ENCODE data around the gene NDUFA7. TPM values are rescaled to one million over a fixed set of nuclear protein-coding genes. Genes with fewer than 3 reads are reported as not detected.
"Not testable (repeated sequence)": the region's sequence is repeated elsewhere in the genome, so short reads cannot be mapped to it uniquely, and the experiment has no call there.

Gene NDUFA7
- total RNA-seq, 1 donor from 2014 or later, result 35.8 TPM

DNA sequence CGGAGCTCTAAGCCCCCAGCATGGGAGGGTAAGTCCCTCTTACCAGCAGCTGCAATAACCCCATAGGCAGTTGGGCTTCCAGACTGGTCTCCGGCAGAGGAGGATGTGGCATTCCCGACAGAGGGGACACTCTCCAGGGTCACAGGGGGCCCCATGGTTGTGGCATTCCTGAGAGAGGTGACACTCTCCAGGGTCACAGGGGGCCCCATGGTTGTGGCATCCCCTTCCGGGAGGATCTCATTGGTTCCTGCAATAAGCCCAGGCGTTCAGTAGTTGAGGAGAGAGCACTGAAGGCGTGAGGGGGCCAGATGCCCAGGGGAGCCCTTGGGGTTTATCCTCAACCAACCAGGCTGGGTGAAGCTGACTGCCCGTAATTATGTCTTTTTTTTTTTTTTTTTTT, 18.4 kb downstream of the NDUFA7 start:
- peak; percentile 13 for DNase-seq
- no peaks in the 10 kb centered on the region for H3K9me3 Mint-ChIP-seq
- H3K36me3 Mint-ChIP-seq (ENCODE audit: low read depth), result peaks cover 8% of the 10 kb centered on the region
- no peak for TF ChIP-seq CTCF (IDR thresholded peaks at IDR 0.05)
- H3K27me3 Mint-ChIP-seq, result no peaks in the 10 kb centered on the region
- peaks cover 17% of the 10 kb centered on the region for H3K4me1 Mint-ChIP-seq
- intact Hi-C loops (cut with micrococcal nuclease), result no loop called here
- no peak for ATAC-seq (ENCODE audit: low read depth)
- ChIA-PET POLR2A (interaction anchor here (0.5 to 0.7 kb wide), 2 partner anchors 35 to 1039 kb away, joined by 10 to 12 read pairs; no protein-coding TSS in a partner anchor), CTCF (no interaction called here)
- no peak overlapping the region for H3K27ac Mint-ChIP-seq
- H3K4me3 Mint-ChIP-seq, result no peak overlapping the region

- Mint-ChIP-seq H3K4me1 (peaks cover 13% of the 10 kb centered on the region), H3K4me3 (no peak overlapping the region), H3K27me3 (no peaks in the 10 kb centered on the region), H3K36me3 (ENCODE audit: low read depth) (peaks cover 8% of the 10 kb centered on the region), H3K27ac (no peak overlapping the region), H3K9me3 (no peaks in the 10 kb centered on the region)
- no peak for ATAC-seq (ENCODE audit: low read depth)
- intact Hi-C loops (cut with micrococcal nuclease), result no loop called here
- DNase-seq, result peak; percentile 14
- POLR2A ChIA-PET, result no interaction called here
- CTCF ChIA-PET, result no interaction called here
- TF ChIP-seq CTCF (IDR thresholded peaks at IDR 0.05), result no peak
These were observed 18.9 kb downstream of the NDUFA7 start for GRCh38 chr19:8302357-8302691.

GRCh38 chr19:8291337-8291736, 29.8 kb downstream of the NDUFA7 start:
- H3K27me3 Mint-ChIP-seq; intact Hi-C loops (cut with micrococcal nuclease); CTCF ChIA-PET; POLR2A ChIA-PET; H3K4me3 Mint-ChIP-seq; H3K9me3 Mint-ChIP-seq; H3K36me3 Mint-ChIP-seq (ENCODE audit: low read depth); H3K4me1 Mint-ChIP-seq; DNase-seq; H3K27ac Mint-ChIP-seq: not testable (repeated sequence)
- ATAC-seq (ENCODE audit: low read depth), result peak; percentile 73

DNA sequence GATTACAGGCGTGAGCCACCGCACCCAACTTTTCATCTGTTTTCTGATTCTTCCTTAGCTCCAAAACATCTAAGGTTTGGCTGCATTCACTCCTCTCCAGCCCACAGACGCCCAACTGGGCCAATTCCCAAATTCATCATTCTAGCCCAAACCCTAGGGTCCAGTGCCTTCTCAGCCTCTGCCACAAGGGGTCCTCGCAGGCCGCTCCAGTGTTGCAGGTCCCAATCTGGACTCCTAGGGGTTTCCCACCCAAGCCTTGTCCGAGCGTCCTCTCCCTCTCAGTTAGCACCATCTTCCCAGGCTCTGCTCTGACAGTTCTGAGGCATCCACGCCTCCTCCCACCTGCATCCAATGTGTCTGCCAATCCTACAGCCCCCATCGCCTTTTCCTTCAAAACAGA, 44.7 kb downstream of the NDUFA7 start:
- ATAC-seq (ENCODE audit: low read depth), result peak; percentile 65
- H3K4me3 Mint-ChIP-seq; H3K4me1 Mint-ChIP-seq; H3K27me3 Mint-ChIP-seq; CTCF ChIA-PET; POLR2A ChIA-PET; intact Hi-C loops (cut with micrococcal nuclease); H3K27ac Mint-ChIP-seq; H3K36me3 Mint-ChIP-seq (ENCODE audit: low read depth); DNase-seq; H3K9me3 Mint-ChIP-seq: not testable (repeated sequence)

DNA sequence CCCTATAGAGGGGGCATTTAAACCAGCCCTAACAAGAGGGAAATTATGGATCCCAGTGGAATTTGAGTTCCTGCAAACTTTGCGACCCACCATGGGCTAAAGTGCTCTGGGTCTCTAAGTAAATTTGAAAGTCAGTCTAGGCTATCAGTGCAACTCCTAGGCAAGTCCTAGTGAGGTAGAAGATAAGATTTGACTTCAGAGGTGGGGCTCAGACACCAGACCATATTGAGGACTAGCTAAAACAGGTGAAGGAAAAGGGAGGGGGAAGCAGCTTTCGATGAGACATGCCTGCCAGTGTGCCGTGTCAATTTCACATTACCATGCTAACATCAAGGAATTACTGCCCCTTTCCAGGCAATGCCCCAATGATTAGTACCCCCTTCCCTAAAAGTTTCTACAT, 51.5 kb downstream of the NDUFA7 start:
- ChIA-PET CTCF (interaction anchor here (1.1 kb wide), 1 partner anchor 52 kb away, joined by 5 read pairs; the partner anchor contains the start of genes NDUFA7 and RPS28), POLR2A (interaction anchor here (2.2 kb wide), 1 partner anchor 51 kb away, joined by 6 read pairs; no protein-coding TSS in a partner anchor)
- no peaks in the 10 kb centered on the region for H3K27me3 Mint-ChIP-seq
- H3K36me3 Mint-ChIP-seq (ENCODE audit: low read depth), result no peaks in the 10 kb centered on the region
- peaks cover 20% of the 10 kb centered on the region for H3K4me1 Mint-ChIP-seq
- ATAC-seq (ENCODE audit: low read depth) (no peak), DNase-seq (no peak)
- H3K4me3 Mint-ChIP-seq, result peak overlapping the region; percentile 89
- no peaks in the 10 kb centered on the region for H3K9me3 Mint-ChIP-seq
- TF ChIP-seq CTCF (IDR thresholded peaks at IDR 0.05), result no peak
- intact Hi-C loops (cut with micrococcal nuclease), result loop anchor here (10.0 kb wide), 2 partner anchors 55 to 125 kb away; partner anchors contain the start of genes NDUFA7, RAB11B and RPS28
- H3K27ac Mint-ChIP-seq, result peak overlapping the region; percentile 96

DNA sequence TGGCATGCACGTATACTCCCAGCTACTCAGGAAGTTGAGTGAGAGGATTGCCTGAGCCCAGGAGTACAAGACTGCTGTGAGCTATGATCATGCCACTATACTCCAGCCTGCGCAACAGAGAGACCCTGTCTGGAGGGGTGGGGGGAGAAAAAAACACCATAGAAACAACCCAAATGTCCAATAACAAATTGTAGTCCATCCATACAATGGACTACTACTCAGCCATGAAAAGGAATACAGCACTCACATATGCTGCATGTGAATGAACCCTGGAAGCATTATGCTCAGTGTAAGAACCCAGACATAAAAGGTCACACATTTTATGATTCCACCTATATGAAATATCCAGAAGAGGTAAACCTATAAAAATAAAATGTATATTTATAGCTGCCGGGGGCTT, 55.3 kb downstream of the NDUFA7 start:
- ATAC-seq (ENCODE audit: low read depth), result no peak
- intact Hi-C loops (cut with micrococcal nuclease), result loop anchor here (10.0 kb wide), 2 partner anchors 59 to 129 kb away; partner anchors contain the start of genes NDUFA7, RAB11B and RPS28
- Mint-ChIP-seq H3K27ac (no peak overlapping the region), H3K36me3 (ENCODE audit: low read depth) (peaks cover 12% of the 10 kb centered on the region), H3K27me3 (no peaks in the 10 kb centered on the region), H3K9me3 (no peaks in the 10 kb centered on the region), H3K4me3 (no peak overlapping the region), H3K4me1 (peaks cover 20% of the 10 kb centered on the region)
- DNase-seq, result no peak
- no peak for TF ChIP-seq CTCF (IDR thresholded peaks at IDR 0.05)
- POLR2A ChIA-PET, result interaction anchor here (0.5 to 0.7 kb wide), 2 partner anchors 71 to 175 kb away, joined by 3 to 4 read pairs; no protein-coding TSS in a partner anchor
- CTCF ChIA-PET, result interaction anchor here (0.6 kb wide), 1 partner anchor 429 kb away, joined by 4 read pairs; no protein-coding TSS in a partner anchor

DNA sequence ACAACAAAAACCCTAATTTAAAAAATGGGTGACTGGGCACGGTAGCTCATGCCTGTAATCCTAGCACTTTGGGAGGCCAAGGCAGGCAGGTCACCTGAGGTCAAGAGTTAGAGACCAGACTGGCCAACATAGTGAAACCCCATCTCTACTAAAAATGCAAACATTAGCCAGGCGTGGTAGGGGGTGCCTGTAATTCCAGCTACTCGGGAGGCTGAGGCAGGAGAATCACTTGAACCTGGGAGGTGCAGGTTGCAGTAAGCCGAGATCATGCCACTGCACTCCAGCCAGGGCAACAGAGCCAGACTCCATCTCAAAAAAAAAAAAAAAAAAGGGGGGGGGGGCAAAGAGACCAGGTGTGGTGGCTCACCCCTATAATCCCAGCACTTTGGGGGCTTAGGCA, 56.9 kb downstream of the NDUFA7 start:
- DNase-seq; H3K27me3 Mint-ChIP-seq; H3K4me3 Mint-ChIP-seq; H3K9me3 Mint-ChIP-seq; ATAC-seq (ENCODE audit: low read depth); H3K27ac Mint-ChIP-seq; H3K4me1 Mint-ChIP-seq; CTCF ChIA-PET: not testable (repeated sequence)
- POLR2A ChIA-PET, result interaction anchor here (0.6 kb wide), 2 partner anchors 57 to 1066 kb away, joined by 4 to 11 read pairs; partner anchors contain the start of gene RPS28
- peaks cover 25% of the 10 kb centered on the region for H3K36me3 Mint-ChIP-seq (ENCODE audit: low read depth)
- intact Hi-C loops (cut with micrococcal nuclease), result loop anchor here (10.0 kb wide), 2 partner anchors 61 to 131 kb away; partner anchors contain the start of genes NDUFA7, RAB11B and RPS28

Measured in activated B cell treated with CpG ODN at 0.5 μM for 24 hours (primary cell).